SK-N-SH (cell line): ENCODE measurements around the gene ARHGAP1. TPM values are rescaled to one million over a fixed set of nuclear protein-coding genes. Genes with fewer than 3 reads are reported as not detected.
"Not testable (repeated sequence)": the region's sequence is repeated elsewhere in the genome, so short reads cannot be mapped to it uniquely, and the experiment has no call there.

Experiments
- CTCF ChIA-PET: fragments of 300-600, 350-600 bp; formaldehyde crosslinking; extraction: SDS; loops from one replicate; lab custom pipeline; 2021; lab: Yijun Ruan, JAX
- POLR2A ChIA-PET: fragments of 350-600 bp; sonication (Branson Sonifier 250); formaldehyde crosslinking; extraction: SDS; loops from one replicate; lab custom pipeline; 2020; ENCODE audit warnings: antibody characterized with exemption, inconsistent platforms; lab: Yijun Ruan, JAX
- DNase-seq: peaks from one replicate; pipeline ENCODE4 v3.0.0; 2012
- H2AFZ ChIP-seq: fragments of 200-600 bp; sonication (generic); 2 replicates; pipeline ENCODE4 v1.8.1; 2016; ENCODE audit warnings: antibody characterized with exemption, mild to moderate bottlenecking, low read depth
- H3F3A ChIP-seq: fragments of 200-600 bp; sonication (generic); replicated peaks from 2 replicates; pipeline ENCODE3; 2016; ENCODE audit warnings: antibody characterized with exemption, mild to moderate bottlenecking; ENCODE audit not compliant: insufficient read depth
- H3K27ac ChIP-seq, 2 experiments: fragments of 200-500 bp in 1 of 2; fragments of 200-600 bp in 1 of 2; sonication (Bioruptor generic) in 1 of 2; sonication (generic), shearing (Covaris generic) in 1 of 2; 2 replicates each; pipeline versions ENCODE4 v1.5.1 to v1.6.1; 2014 to 2016; ENCODE audit warnings: low read depth in 2 of 2, inconsistent platforms in 1 of 2, low read length in 1 of 2, mild to moderate bottlenecking in 1 of 2, mixed read lengths in 1 of 2
- H3K27me3 ChIP-seq: fragments of 200-600 bp; sonication (generic), shearing (Covaris generic); 2 replicates; pipeline ENCODE4 v1.6.1; 2016; ENCODE audit warnings: mixed run types; ENCODE audit not compliant: insufficient read depth
- H3K36me3 ChIP-seq, 2 experiments: fragments of 200-500 bp in 1 of 2; fragments of 200-600 bp in 1 of 2; sonication (Bioruptor generic) in 1 of 2; sonication (generic) in 1 of 2; replicated peaks in 1 of 2; 2 replicates each; pipeline versions ENCODE3 to v1.5.1; 2014 to 2016; ENCODE audit warnings: low read length in 1 of 2, mild to moderate bottlenecking in 1 of 2; ENCODE audit not compliant: insufficient read depth in 2 of 2, control insufficient read depth in 1 of 2
- H3K4me1 ChIP-seq, 2 experiments: fragments of 200-500 bp in 1 of 2; fragments of 200-600 bp in 1 of 2; sonication (Bioruptor generic) in 1 of 2; sonication (generic), shearing (Covaris generic) in 1 of 2; 2 replicates each; pipeline versions ENCODE4 v1.5.1 to v1.6.1; 2014 to 2016; ENCODE audit warnings: low read depth in 1 of 2, low read length in 1 of 2, mixed run types in 1 of 2; ENCODE audit not compliant: insufficient read depth in 2 of 2, control insufficient read depth in 1 of 2
- H3K4me2 ChIP-seq: fragments of 200-600 bp; sonication (generic), shearing (Covaris generic); 2 replicates; pipeline ENCODE4 v1.6.1; 2017; ENCODE audit warnings: mixed run types
- H3K4me3 ChIP-seq, 2 experiments: fragments of 200-500 bp in 1 of 2; fragments of 200-600 bp in 1 of 2; sonication (Bioruptor generic) in 1 of 2; sonication (generic), shearing (Covaris generic) in 1 of 2; 2 replicates each; pipeline versions ENCODE4 v1.5.1 to v1.8.1; 2014 to 2016; ENCODE audit warnings: low read depth in 2 of 2, inconsistent platforms in 1 of 2, low read length in 1 of 2, mild to moderate bottlenecking in 1 of 2, mixed read lengths in 1 of 2, moderate library complexity in 1 of 2
- H3K79me2 ChIP-seq: fragments of 200-600 bp; sonication (generic); 2 replicates; pipeline ENCODE4 v1.8.1; 2017; ENCODE audit warnings: mild to moderate bottlenecking; ENCODE audit not compliant: insufficient read depth
- H3K9ac ChIP-seq: fragments of 200-600 bp; sonication (generic); 2 replicates; pipeline ENCODE4 v1.6.1; 2017; ENCODE audit warnings: mixed run types
- H3K9me2 ChIP-seq: fragments of 200-600 bp; sonication (generic); 2 replicates; pipeline ENCODE4 v1.6.1; 2017; ENCODE audit warnings: mixed run types
- H3K9me3 ChIP-seq: fragments of 200-600 bp; sonication (generic); 2 replicates; pipeline ENCODE4 v1.6.1; 2017; ENCODE audit warnings: mixed run types, mild to moderate bottlenecking, moderate library complexity
- H4K20me1 ChIP-seq: fragments of 200-600 bp; sonication (generic); 2 replicates; pipeline ENCODE4 v1.6.1; 2017; ENCODE audit warnings: mild to moderate bottlenecking, mixed run types; ENCODE audit not compliant: insufficient read depth
- FOSL2 ChIP-seq: IDR thresholded peaks from 2 replicates; pipeline ENCODE4 v1.4.0; 2012; ENCODE audit warnings: low read depth, mild to moderate bottlenecking, moderate library complexity, borderline replicate concordance
- FOXJ3 ChIP-seq: sonication (generic); formaldehyde crosslinking; IDR thresholded peaks from 2 replicates; pipeline ENCODE4 v1.5.1; 2020; ENCODE audit warnings: mild to moderate bottlenecking, missing genetic modification reagents
- GATA2 ChIP-seq: sonication (generic); formaldehyde crosslinking; IDR thresholded peaks from 2 replicates; pipeline ENCODE4 v1.5.0; 2020; ENCODE audit warnings: mild to moderate bottlenecking, missing genetic modification reagents
- IRF3 ChIP-seq: fragments of 150-350 bp; IDR thresholded peaks from 2 replicates; pipeline ENCODE4 v1.6.1; 2016; ENCODE audit warnings: mild to moderate bottlenecking, low read depth, low read length
- MXI1 ChIP-seq: IDR thresholded peaks from 2 replicates; pipeline ENCODE4 v1.6.1; 2012; ENCODE audit warnings: mild to moderate bottlenecking, low read depth, low read length, improper control_type of control experiment
- POLR2AphosphoS5 ChIP-seq: IDR thresholded peaks from 2 replicates; pipeline ENCODE4 v1.6.1; 2012; ENCODE audit warnings: low read depth, low read length
- RAD21 ChIP-seq: IDR thresholded peaks from 2 replicates; pipeline ENCODE4 v1.6.1; 2012; ENCODE audit warnings: mild to moderate bottlenecking, low read length
- RCOR1 ChIP-seq: fragments of 150-350 bp; IDR thresholded peaks from 2 replicates; pipeline ENCODE4 v1.6.1; 2017; ENCODE audit warnings: antibody characterized with exemption, low read length
- SMC3 ChIP-seq: IDR thresholded peaks from 2 replicates; pipeline ENCODE4 v1.6.1; 2012; ENCODE audit warnings: low read depth, low read length, improper control_type of control experiment
- TCF12 ChIP-seq: IDR thresholded peaks from 2 replicates; pipeline ENCODE4 v1.4.0; 2012
- TEAD4 ChIP-seq: IDR thresholded peaks from 2 replicates; pipeline ENCODE4 v1.4.0; 2012; ENCODE audit warnings: mild to moderate bottlenecking, borderline replicate concordance; ENCODE audit not compliant: insufficient read depth
- YY1 ChIP-seq: IDR thresholded peaks from 2 replicates; pipeline ENCODE4 v1.4.0; 2012; ENCODE audit warnings: low read depth, mild to moderate bottlenecking
- WGBS: methylation state at CpG from one replicate; pipeline ENCODE4 v1.1.6; 2017; ENCODE audit warnings: low lambda C conversion rate; 5-methylcytosine and 5-hydroxymethylcytosine counted together
- polyA plus RNA-seq, 3 experiments: library from polyadenylated mRNA; depleted of rRNA; stranded (reverse); fragments of >200 nt; gene quantifications; 2 replicates each; pipeline ENCODE4 v1.2.3, GENCODE V29; 2012
- TF ChIP-seq, protein P1 (sequence below): IDR thresholded peaks from 2 replicates; pipeline ENCODE4; 2012
- TF ChIP-seq, protein P2 (sequence below): IDR thresholded peaks from 2 replicates; pipeline ENCODE4 v1.6.1; 2012; ENCODE audit warnings: mild to moderate bottlenecking, low read depth, low read length, moderate library complexity

The ARHGAP1 gene
- polyA plus RNA-seq, 1 of the 3 experiments (the other 2 are of a cell fraction), result 27.1 TPM

- Histone ChIP-seq H3F3A (peaks cover 3% of the 10 kb centered on the region), H3K9me2 (no peaks in the 10 kb centered on the region), H3K9me3 (no peaks in the 10 kb centered on the region), H3K36me3 (peaks cover 34 to 63% of the 10 kb centered on the region in 2 experiments), H2AFZ (no peak overlapping the region), H3K27me3 (no peaks in the 10 kb centered on the region), H3K4me2 (no peak overlapping the region), H3K9ac (no peak overlapping the region), H3K79me2 (no peaks in the 10 kb centered on the region), H3K4me1 (peaks cover 0 to 15% of the 10 kb centered on the region in 2 experiments; a peak in 1 of 4 replicates), H4K20me1 (no peaks in the 10 kb centered on the region), H3K27ac (no peak overlapping the region), H3K4me3 (no peak overlapping the region)
- WGBS, result 95% methylated on average over 10 of the region's 10 CpGs
- no peak for DNase-seq
- CTCF ChIA-PET, result interaction anchor here (1.1 kb wide), 1 partner anchor 29 kb away, joined by 4 read pairs; the partner anchor contains the start of genes ARHGAP1 and ZNF408
- POLR2A ChIA-PET, result no interaction called here
- TF ChIP-seq FOSL2 (no peak), POLR2AphosphoS5 (no peak), YY1 (no peak), TEAD4 (no peak), FOXJ3 (CRISPR knock-in tag) (no peak), SMC3 (no peak), IRF3 (no peak), MXI1 (no peak), RCOR1 (no peak), TCF12 (no peak), GATA2 (CRISPR knock-in tag) (no peak), RAD21 (no peak)
- TF ChIP-seq, protein P1, sequence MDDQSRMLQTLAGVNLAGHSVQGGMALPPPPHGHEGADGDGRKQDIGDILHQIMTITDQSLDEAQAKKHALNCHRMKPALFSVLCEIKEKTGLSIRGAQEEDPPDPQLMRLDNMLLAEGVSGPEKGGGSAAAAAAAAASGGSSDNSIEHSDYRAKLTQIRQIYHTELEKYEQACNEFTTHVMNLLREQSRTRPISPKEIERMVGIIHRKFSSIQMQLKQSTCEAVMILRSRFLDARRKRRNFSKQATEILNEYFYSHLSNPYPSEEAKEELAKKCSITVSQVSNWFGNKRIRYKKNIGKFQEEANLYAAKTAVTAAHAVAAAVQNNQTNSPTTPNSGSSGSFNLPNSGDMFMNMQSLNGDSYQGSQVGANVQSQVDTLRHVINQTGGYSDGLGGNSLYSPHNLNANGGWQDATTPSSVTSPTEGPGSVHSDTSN, result no peak
- TF ChIP-seq, protein P2, sequence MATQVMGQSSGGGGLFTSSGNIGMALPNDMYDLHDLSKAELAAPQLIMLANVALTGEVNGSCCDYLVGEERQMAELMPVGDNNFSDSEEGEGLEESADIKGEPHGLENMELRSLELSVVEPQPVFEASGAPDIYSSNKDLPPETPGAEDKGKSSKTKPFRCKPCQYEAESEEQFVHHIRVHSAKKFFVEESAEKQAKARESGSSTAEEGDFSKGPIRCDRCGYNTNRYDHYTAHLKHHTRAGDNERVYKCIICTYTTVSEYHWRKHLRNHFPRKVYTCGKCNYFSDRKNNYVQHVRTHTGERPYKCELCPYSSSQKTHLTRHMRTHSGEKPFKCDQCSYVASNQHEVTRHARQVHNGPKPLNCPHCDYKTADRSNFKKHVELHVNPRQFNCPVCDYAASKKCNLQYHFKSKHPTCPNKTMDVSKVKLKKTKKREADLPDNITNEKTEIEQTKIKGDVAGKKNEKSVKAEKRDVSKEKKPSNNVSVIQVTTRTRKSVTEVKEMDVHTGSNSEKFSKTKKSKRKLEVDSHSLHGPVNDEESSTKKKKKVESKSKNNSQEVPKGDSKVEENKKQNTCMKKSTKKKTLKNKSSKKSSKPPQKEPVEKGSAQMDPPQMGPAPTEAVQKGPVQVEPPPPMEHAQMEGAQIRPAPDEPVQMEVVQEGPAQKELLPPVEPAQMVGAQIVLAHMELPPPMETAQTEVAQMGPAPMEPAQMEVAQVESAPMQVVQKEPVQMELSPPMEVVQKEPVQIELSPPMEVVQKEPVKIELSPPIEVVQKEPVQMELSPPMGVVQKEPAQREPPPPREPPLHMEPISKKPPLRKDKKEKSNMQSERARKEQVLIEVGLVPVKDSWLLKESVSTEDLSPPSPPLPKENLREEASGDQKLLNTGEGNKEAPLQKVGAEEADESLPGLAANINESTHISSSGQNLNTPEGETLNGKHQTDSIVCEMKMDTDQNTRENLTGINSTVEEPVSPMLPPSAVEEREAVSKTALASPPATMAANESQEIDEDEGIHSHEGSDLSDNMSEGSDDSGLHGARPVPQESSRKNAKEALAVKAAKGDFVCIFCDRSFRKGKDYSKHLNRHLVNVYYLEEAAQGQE, result no peak
Measured at GRCh38 chr11:46671958-46672315, 28.5 kb downstream of the ARHGAP1 start.

DNA sequence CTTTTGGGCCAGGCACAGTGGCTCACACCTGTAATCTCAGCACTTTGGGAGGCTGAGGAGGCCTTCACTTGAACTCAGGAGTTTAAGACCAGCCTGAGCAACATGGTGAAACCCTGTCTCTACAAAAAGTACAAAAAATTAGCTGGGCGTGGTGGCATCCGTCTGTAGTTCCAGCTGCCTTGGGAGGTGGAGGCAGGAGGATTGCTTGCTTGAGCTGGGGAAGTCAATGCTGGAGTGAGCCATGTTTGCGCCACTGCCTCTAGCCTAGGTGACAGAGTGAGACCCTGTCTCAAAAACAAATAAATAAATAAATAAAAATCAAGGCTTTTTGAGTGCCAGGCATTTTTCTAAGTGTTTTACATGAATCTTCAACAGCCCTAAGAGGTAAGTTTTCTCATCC lies 29.9 kb downstream of the ARHGAP1 start:
- WGBS, result 96% methylated on average over 3 of the region's 3 CpGs
- POLR2A ChIA-PET, H3K27ac ChIP-seq, H3K4me3 ChIP-seq, H3F3A ChIP-seq, H3K4me2 ChIP-seq, H3K79me2 ChIP-seq, H4K20me1 ChIP-seq, H3K9me2 ChIP-seq, H3K9me3 ChIP-seq, CTCF ChIA-PET, H2AFZ ChIP-seq, H3K27me3 ChIP-seq, DNase-seq, H3K9ac ChIP-seq: not testable (repeated sequence)
- Histone ChIP-seq H3K4me1 (peaks cover 0 to 13% of the 10 kb centered on the region in 2 experiments; a peak in 1 of 4 replicates), H3K36me3 (peaks cover 34 to 73% of the 10 kb centered on the region in 2 experiments)
